PC-9 (cell line): Measurements from ENCODE around the gene AZU1. TPM values are rescaled to one million over a fixed set of nuclear protein-coding genes. Genes with fewer than 3 reads are reported as not detected.

Experiments used
- BruUV-seq: library from RNA; stranded (reverse); fragments of 400-500 nt; replicated peaks from 2 replicates; lab custom pipeline; 2021; lab: Mats Ljungman, UMichigan
- CTCF ChIA-PET: fragments of 300-600 bp; sonication (Branson Sonifier 250); formaldehyde crosslinking; loops from one replicate; lab custom pipeline; 2022; ENCODE audit warnings: antibody characterized with exemption; lab: Charles Lee
- POLR2A ChIA-PET: fragments of 300-600 bp; sonication (Branson Sonifier 250); formaldehyde crosslinking; loops from one replicate; lab custom pipeline; 2022; ENCODE audit warnings: antibody characterized with exemption; ENCODE audit not compliant: unreplicated experiment; lab: Charles Lee
- DNase-seq, 2 experiments: peaks; one replicate each; pipeline versions ENCODE4 v3.0.0 to v3.0.0-alpha.2; 2015 to 2022; ENCODE audit warnings: mixed read lengths in 1 of 2
- H2AFZ ChIP-seq: fragments of 200-600 bp; sonication (generic); 2 replicates; pipeline ENCODE4 v1.8.1; 2017; ENCODE audit warnings: antibody characterized with exemption
- H3F3A ChIP-seq: fragments of 200-600 bp; sonication (generic); 2 replicates; pipeline ENCODE4 v1.8.1; 2017; ENCODE audit warnings: antibody characterized with exemption, mild to moderate bottlenecking, low read depth; ENCODE audit not compliant: insufficient read depth
- H3K27ac ChIP-seq: fragments of 200-600 bp; sonication (generic); 2 replicates; pipeline ENCODE4 v1.6.1; 2016; ENCODE audit warnings: mixed run types
- H3K27me3 ChIP-seq: fragments of 200-600 bp; sonication (generic); 2 replicates; pipeline ENCODE4 v1.6.1; 2016; ENCODE audit warnings: low read depth, mixed run types; ENCODE audit not compliant: insufficient read depth
- H3K36me3 ChIP-seq: fragments of 200-600 bp; sonication (generic); 2 replicates; pipeline ENCODE4 v1.6.1; 2016; ENCODE audit warnings: low read depth, mixed run types
- H3K4me1 ChIP-seq: fragments of 200-600 bp; sonication (generic); replicated peaks from 2 replicates; pipeline ENCODE4 v1.6.1; 2016; ENCODE audit warnings: mixed run types; ENCODE audit not compliant: insufficient read depth
- H3K4me2 ChIP-seq: fragments of 200-600 bp; sonication (generic); 2 replicates; pipeline ENCODE4 v1.6.1; 2017; ENCODE audit warnings: mixed run types
- H3K4me3 ChIP-seq: fragments of 200-600 bp; sonication (generic); 2 replicates; pipeline ENCODE4 v1.6.1; 2016; ENCODE audit warnings: mixed run types
- H3K79me2 ChIP-seq: fragments of 200-600 bp; sonication (generic); 2 replicates; pipeline ENCODE4 v1.6.1; 2017; ENCODE audit warnings: low read depth, mixed run types
- H3K9me2 ChIP-seq: fragments of 200-600 bp; sonication (generic); 2 replicates; pipeline ENCODE4 v1.8.1; 2017; ENCODE audit warnings: mild to moderate bottlenecking; ENCODE audit not compliant: insufficient read depth
- H3K9me3 ChIP-seq: fragments of 200-600 bp; sonication (generic); 2 replicates; pipeline ENCODE4 v1.8.1; 2016; ENCODE audit warnings: low read depth; ENCODE audit not compliant: insufficient read depth
- H4K20me1 ChIP-seq: fragments of 200-600 bp; sonication (generic); 2 replicates; pipeline ENCODE4 v1.8.1; 2017; ENCODE audit not compliant: insufficient read depth
- CTCF ChIP-seq: fragments of 200-600 bp; sonication (generic); conservative IDR thresholded peaks from 2 replicates; pipeline ENCODE4 v1.6.1; 2017; ENCODE audit warnings: mixed run types, antibody characterized with exemption, mild to moderate bottlenecking, moderate library complexity
- EZH2 ChIP-seq: fragments of 200-600 bp; sonication (generic); IDR thresholded peaks from 2 replicates; pipeline ENCODE4 v1.8.0; 2017; ENCODE audit warnings: antibody characterized with exemption, low read depth
- intact Hi-C: fragments of 100-400 bp; cut with micrococcal nuclease; formaldehyde crosslinking; loops from one replicate; pipeline ENCODE4 v1.10.0; 2022; ENCODE audit not compliant: unreplicated experiment
- total RNA-seq: library from RNA; stranded (reverse); gene quantifications from 2 replicates; pipeline ENCODE4 v1.2.3, GENCODE V29; 2021

The AZU1 gene
- total RNA-seq, 1 experiment from 2014 or later = not detected

GRCh38 chr19:861141-861755 lies 33.6 kb downstream of the AZU1 start:
- TF ChIP-seq CTCF (no peak), EZH2 (no peak)
- Histone ChIP-seq H3K9me3 (no peaks in the 10 kb centered on the region), H3F3A (peaks cover 44% of the 10 kb centered on the region), H3K36me3 (no peaks in the 10 kb centered on the region), H2AFZ (no peak overlapping the region), H3K27me3 (no peaks in the 10 kb centered on the region), H3K9me2 (no peaks in the 10 kb centered on the region), H3K27ac (no peak overlapping the region), H3K79me2 (no peaks in the 10 kb centered on the region), H3K4me2 (no peak overlapping the region), H3K4me1 (peaks cover 12% of the 10 kb centered on the region), H4K20me1 (no peaks in the 10 kb centered on the region), H3K4me3 (no peak overlapping the region)
- BruUV-seq = no TSS peak
- ChIA-PET POLR2A (no interaction called here), CTCF (no interaction called here)
- DNase-seq = no peak
- intact Hi-C loops = no loop called here

GRCh38 chr19:861756-862580 lies 34.3 kb downstream of the AZU1 start:
- Histone ChIP-seq H3K9me3 (no peaks in the 10 kb centered on the region), H3K36me3 (no peaks in the 10 kb centered on the region), H3F3A (peaks cover 44% of the 10 kb centered on the region), H3K27ac (no peak overlapping the region), H2AFZ (no peak overlapping the region), H4K20me1 (no peaks in the 10 kb centered on the region), H3K4me3 (no peak overlapping the region), H3K79me2 (no peaks in the 10 kb centered on the region), H3K4me2 (no peak overlapping the region), H3K4me1 (peaks cover 12% of the 10 kb centered on the region), H3K27me3 (no peaks in the 10 kb centered on the region), H3K9me2 (no peaks in the 10 kb centered on the region)
- no peak for TF ChIP-seq CTCF
- TF ChIP-seq EZH2 = no peak
- BruUV-seq = no TSS peak
- ChIA-PET CTCF (no interaction called here), POLR2A (no interaction called here)
- intact Hi-C loops = no loop called here
- DNase-seq = no peak

- Histone ChIP-seq H3K4me3 (no peak overlapping the region), H3K4me1 (peaks cover 12% of the 10 kb centered on the region), H3K27ac (no peak overlapping the region), H3F3A (peaks cover 48% of the 10 kb centered on the region), H2AFZ (no peak overlapping the region), H3K27me3 (no peaks in the 10 kb centered on the region), H3K4me2 (no peak overlapping the region), H3K9me2 (no peaks in the 10 kb centered on the region), H3K79me2 (no peaks in the 10 kb centered on the region), H3K36me3 (no peaks in the 10 kb centered on the region), H3K9me3 (no peaks in the 10 kb centered on the region), H4K20me1 (no peaks in the 10 kb centered on the region)
- TF ChIP-seq EZH2 = no peak
- no peak for TF ChIP-seq CTCF
- POLR2A ChIA-PET = no interaction called here
- intact Hi-C loops = no loop called here
- no TSS peak for BruUV-seq
- CTCF ChIA-PET = no interaction called here
- DNase-seq = no peak
Observed at GRCh38 chr19:862581-863314, 35.1 kb downstream of the AZU1 start.
